DMS53 treated with DMSO at 0.1 percent for 48 hours (cell line): ENCODE measurements around the gene ZNG1B.
"Not testable (repeated sequence)": the region's sequence is repeated elsewhere in the genome, so short reads cannot be mapped to it uniquely, and the experiment has no call there.

Source experiments
- DNase-seq: peaks from one replicate; lab custom pipeline; 2025; ENCODE audit not compliant: unreplicated experiment; lab: John Stamatoyannopoulos, UW

The ZNG1B gene

DNA sequence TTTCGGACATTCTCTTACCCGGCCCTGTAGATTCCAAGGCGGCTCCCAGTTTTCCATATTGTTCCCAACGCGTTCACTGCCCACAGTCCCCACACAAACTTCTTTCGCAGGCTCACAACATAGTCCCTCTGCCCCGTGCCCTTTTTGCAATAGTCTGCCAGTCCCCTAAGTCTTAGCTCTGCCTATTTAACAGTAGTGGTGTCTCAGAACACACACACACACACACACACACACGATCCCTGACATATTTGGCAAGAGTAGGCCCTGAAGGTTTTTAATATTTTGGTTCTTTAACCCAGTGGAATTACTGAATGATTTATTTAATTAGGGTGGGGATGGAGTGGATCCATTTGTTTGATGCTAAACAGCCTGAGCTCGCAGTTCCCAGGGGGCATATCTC, 105.0 kb downstream of the ZNG1B start:
- not testable (repeated sequence) for DNase-seq
